Smooth muscle cell (in vitro differentiated cells): Measurements from ENCODE around the gene ZNF92. TPM values are rescaled to one million over a fixed set of nuclear protein-coding genes. Genes with fewer than 3 reads are reported as not detected.

ENCODE experiments used
- DNase-seq: peaks from one replicate; lab custom pipeline; 2025; ENCODE audit not compliant: unreplicated experiment; lab: John Stamatoyannopoulos, UW
- H2AFZ ChIP-seq: fragments of 200-600 bp; sonication (generic); 2 replicates; pipeline ENCODE4 v1.6.0; 2016; ENCODE audit warnings: antibody characterized with exemption, low read depth, mild to moderate bottlenecking
- H3F3A ChIP-seq: fragments of 200-600 bp; sonication (generic); 2 replicates; pipeline ENCODE4 v1.6.0; 2017; ENCODE audit warnings: antibody characterized with exemption, low read depth
- H3K27ac ChIP-seq: fragments of 200-600 bp; sonication (generic); 2 replicates; pipeline ENCODE4 v1.5.1; 2016; ENCODE audit warnings: low read depth, mild to moderate bottlenecking
- H3K27me3 ChIP-seq: fragments of 200-600 bp; sonication (generic); 2 replicates; pipeline ENCODE4 v1.6.1; 2016; ENCODE audit warnings: low read depth, mild to moderate bottlenecking
- H3K36me3 ChIP-seq: fragments of 200-600 bp; sonication (generic); 2 replicates; pipeline ENCODE4 v1.5.1; 2016; ENCODE audit warnings: low read depth
- H3K4me1 ChIP-seq: fragments of 200-600 bp; sonication (generic); 2 replicates; pipeline ENCODE4 v1.5.1; 2016; ENCODE audit warnings: low read depth
- H3K4me2 ChIP-seq: fragments of 200-600 bp; sonication (generic); 2 replicates; pipeline ENCODE4 v1.6.0; 2016; ENCODE audit warnings: mild to moderate bottlenecking
- H3K4me3 ChIP-seq: fragments of 200-600 bp; sonication (generic); 2 replicates; pipeline ENCODE4 v1.5.1; 2016; ENCODE audit warnings: mild to moderate bottlenecking
- H3K79me2 ChIP-seq: fragments of 200-600 bp; sonication (generic); 2 replicates; pipeline ENCODE4 v1.6.0; 2016; ENCODE audit warnings: low read depth, mild to moderate bottlenecking
- H3K9ac ChIP-seq: fragments of 200-600 bp; sonication (generic); 2 replicates; pipeline ENCODE4 v1.6.0; 2016; ENCODE audit warnings: low read depth
- H3K9me3 ChIP-seq: fragments of 200-600 bp; sonication (generic); replicated peaks from 2 replicates; pipeline ENCODE4 v1.5.1; 2016; ENCODE audit warnings: low read depth
- H4K20me1 ChIP-seq: fragments of 200-600 bp; sonication (generic); 2 replicates; pipeline ENCODE4 v1.6.0; 2016; ENCODE audit warnings: low read depth
- CTCF ChIP-seq: fragments of 200-600 bp; sonication (generic); IDR thresholded peaks from 2 replicates; pipeline ENCODE4 v1.5.1; 2017; ENCODE audit warnings: borderline replicate concordance, mild to moderate bottlenecking, antibody characterized with exemption; ENCODE audit not compliant: insufficient read depth, poor library complexity, severe bottlenecking
- WGBS: methylation state at CpG from one replicate; pipeline ENCODE4 v1.1.7; 2016; ENCODE audit warnings: low lambda C conversion rate; 5-methylcytosine and 5-hydroxymethylcytosine counted together
- polyA plus RNA-seq: library from polyadenylated mRNA; unstranded; fragments of >200 nt; fragmentation: Nextera tagmentation; extraction: Ambion mirVana; gene quantifications from 2 replicates; pipeline ENCODE4 v1.2.1, GENCODE V29; 2016
- total RNA-seq: library from RNA; depleted of rRNA; stranded (reverse); fragments of >200 nt; gene quantifications from 2 replicates; pipeline ENCODE4 v1.2.3, GENCODE V29; 2014

ZNF92 gene
- total and polyA plus RNA-seq, 2 experiments from 2014 or later: 2.3 to 14.3 TPM

DNA sequence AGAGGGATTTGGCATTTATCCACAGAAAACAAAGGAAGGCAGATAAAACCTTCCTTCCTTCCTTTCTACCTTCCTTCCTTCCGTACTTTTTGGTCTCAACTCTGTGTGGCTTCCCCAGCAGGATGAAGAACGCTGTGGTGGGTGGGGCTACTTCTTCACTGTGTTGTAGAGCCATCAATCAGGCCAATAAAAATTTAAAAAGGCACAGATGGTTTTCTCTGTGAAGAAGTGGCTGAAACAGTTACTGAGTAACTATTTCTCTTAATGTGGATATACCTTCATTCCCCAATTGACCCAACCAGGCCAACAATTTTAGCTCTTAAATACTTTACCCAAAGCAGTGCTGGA is 75.8 kb downstream of the ZNF92 start:
- no peak for TF ChIP-seq CTCF

More for the DNA sequence above, 75.8 kb downstream of the ZNF92 start:
- no peak overlapping the region for H3K4me2 ChIP-seq
- H3K9me3 ChIP-seq: no peaks in the 10 kb centered on the region
- no peak overlapping the region for H3K27ac ChIP-seq
- WGBS: 66% methylated on average over 2 of the region's 2 CpGs
- H4K20me1 ChIP-seq: no peaks in the 10 kb centered on the region
- no peaks in the 10 kb centered on the region for H3K79me2 ChIP-seq
- H2AFZ ChIP-seq: no peak overlapping the region
- H3K4me1 ChIP-seq: no peaks in the 10 kb centered on the region
- H3K9ac ChIP-seq: no peak overlapping the region
- H3K27me3 ChIP-seq: no peaks in the 10 kb centered on the region
- no peak for DNase-seq
- H3F3A ChIP-seq: no peaks in the 10 kb centered on the region
- H3K36me3 ChIP-seq: no peaks in the 10 kb centered on the region
- H3K4me3 ChIP-seq: no peak overlapping the region
